GM19025 (cell line): ENCODE results near the gene IGLL5.
"Not testable (repeated sequence)": the region's sequence is repeated elsewhere in the genome, so short reads cannot be mapped to it uniquely, and the experiment has no call there.

Experiments used
- ATAC-seq: cut with Tn5 transposase; IDR thresholded peaks from one replicate; pipeline ENCODE4 v1.9.1; 2021; ENCODE audit warnings: mild to moderate bottlenecking, low read depth, moderate library complexity; ENCODE audit not compliant: unreplicated experiment

Gene IGLL5

GRCh38 chr22:22898411-22898950 lies 10.9 kb downstream of the IGLL5 start:
- not testable (repeated sequence) for ATAC-seq

- ATAC-seq: not testable (repeated sequence)
Observed at GRCh38 chr22:22899342-22900080, 11.9 kb downstream of the IGLL5 start.

GRCh38 chr22:22900527-22901205 lies 13.1 kb downstream of the IGLL5 start:
- not testable (repeated sequence) for ATAC-seq

- no peak for ATAC-seq
Observed at GRCh38 chr22:22901578-22902218, 14.1 kb downstream of the IGLL5 start.

GRCh38 chr22:22902247-22903001 lies 14.8 kb downstream of the IGLL5 start:
- no peak for ATAC-seq

- no peak for ATAC-seq
Observed at GRCh38 chr22:22903355-22903777, 15.8 kb downstream of the IGLL5 start.

GRCh38 chr22:22903781-22904192 lies 16.2 kb downstream of the IGLL5 start:
- ATAC-seq: not testable (repeated sequence)

GRCh38 chr22:22904736-22905135 lies 17.1 kb downstream of the IGLL5 start:
- not testable (repeated sequence) for ATAC-seq

GRCh38 chr22:22906391-22906790 lies 18.8 kb downstream of the IGLL5 start:
- ATAC-seq: not testable (repeated sequence)

- no peak for ATAC-seq
Observed at GRCh38 chr22:22906907-22907550, 19.4 kb downstream of the IGLL5 start.

- no peak for ATAC-seq
Observed at GRCh38 chr22:22907551-22908494, 20.2 kb downstream of the IGLL5 start.

- ATAC-seq: no peak
Observed at GRCh38 chr22:22908495-22908861, 20.9 kb downstream of the IGLL5 start.

- no peak for ATAC-seq
Observed at GRCh38 chr22:22908941-22909604, 21.5 kb downstream of the IGLL5 start.

GRCh38 chr22:22909605-22910271 lies 22.1 kb downstream of the IGLL5 start:
- ATAC-seq: no peak

GRCh38 chr22:22910272-22911240 lies 22.9 kb downstream of the IGLL5 start:
- ATAC-seq: no peak

- no peak for ATAC-seq
Observed at GRCh38 chr22:22911327-22912134, 23.9 kb downstream of the IGLL5 start.
